ENCODE results near the gene NPAS2. TPM values are rescaled to one million over a fixed set of nuclear protein-coding genes. Genes with fewer than 3 reads are reported as not detected.

Gene NPAS2
- total RNA-seq, 2 donors from 2014 or later = 59.5 to 59.6 TPM

DNA sequence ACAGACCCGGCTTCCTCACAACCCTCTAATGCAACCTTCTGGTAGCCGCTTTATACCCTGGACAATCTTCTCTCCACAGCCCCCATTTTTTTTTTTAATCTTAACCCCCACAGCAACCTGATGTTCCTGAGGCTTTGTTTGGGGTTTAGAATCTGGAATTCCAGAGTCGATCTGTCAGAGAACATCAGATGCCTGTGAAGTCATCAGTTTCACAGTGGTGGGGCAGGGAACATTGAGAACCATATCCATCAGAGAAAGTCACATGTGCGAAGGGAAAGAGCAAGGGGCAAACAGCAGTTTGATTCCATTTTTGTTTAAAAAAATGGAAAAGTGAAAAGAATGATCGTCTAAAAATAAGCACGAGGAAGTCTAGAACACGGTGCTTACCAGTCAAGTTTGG lies 20.6 kb downstream of the NPAS2 start:
- intact Hi-C loops (cut with DNase I, micrococcal nuclease) = no loop called here
- DNase-seq (no peak), ATAC-seq (no peak)

DNA sequence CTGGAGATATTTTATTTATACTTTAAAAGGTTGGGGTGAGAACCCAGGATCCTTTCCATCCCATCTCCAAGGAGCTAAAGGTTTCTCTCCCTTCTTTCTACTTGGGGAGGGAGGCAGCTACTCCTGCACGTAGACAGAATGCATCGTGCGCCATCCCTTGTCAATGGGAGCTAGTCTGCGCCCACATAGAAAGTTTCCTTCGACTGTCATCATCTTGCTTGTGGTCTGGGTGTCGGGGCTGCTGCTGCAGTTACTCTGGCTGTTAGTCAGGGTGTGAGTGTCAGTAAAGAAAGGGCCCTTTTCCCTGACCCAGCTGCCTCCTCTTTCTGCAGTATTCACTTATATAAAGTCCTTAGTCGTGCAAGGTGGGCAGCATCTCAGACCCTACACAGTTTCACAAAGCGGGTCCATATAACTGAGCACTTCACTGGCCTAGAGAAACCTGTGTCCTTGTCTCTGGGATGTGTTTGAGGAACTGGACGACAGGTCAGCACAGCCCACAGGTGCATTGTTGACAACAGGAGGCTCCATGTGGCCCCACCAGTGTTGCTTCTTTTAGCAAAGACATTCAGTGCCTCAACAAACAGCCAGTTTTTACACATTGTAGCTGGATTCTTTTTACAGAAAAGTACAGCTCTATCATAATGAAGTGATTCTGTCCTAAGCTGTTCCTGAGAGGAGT lies 22.4 kb downstream of the NPAS2 start:
- DNase-seq = no peak
- ATAC-seq = peak; percentile 56
- intact Hi-C loops (cut with DNase I, micrococcal nuclease) = no loop called here

DNA sequence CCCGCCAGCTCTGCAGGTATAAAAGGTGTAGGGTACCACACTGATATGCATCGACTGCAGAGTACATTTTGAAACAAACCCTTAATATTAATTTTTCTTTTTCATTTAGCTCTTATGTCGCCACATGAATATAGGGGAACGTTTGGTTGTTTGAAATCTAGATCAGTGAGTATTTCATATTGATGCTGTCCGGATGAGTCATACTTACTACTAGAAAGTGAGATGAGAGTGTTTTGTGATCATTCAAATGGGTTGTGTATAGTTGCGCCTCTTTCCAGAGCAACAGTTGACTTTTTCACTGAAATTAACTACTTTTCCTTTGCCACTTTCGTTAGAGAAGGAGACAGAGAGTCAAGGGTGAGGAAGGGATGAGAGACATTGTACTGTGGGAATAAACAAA lies 24.6 kb downstream of the NPAS2 start:
- intact Hi-C loops (cut with DNase I, micrococcal nuclease) = no loop called here
- DNase-seq = no peak
- ATAC-seq = no peak

DNA sequence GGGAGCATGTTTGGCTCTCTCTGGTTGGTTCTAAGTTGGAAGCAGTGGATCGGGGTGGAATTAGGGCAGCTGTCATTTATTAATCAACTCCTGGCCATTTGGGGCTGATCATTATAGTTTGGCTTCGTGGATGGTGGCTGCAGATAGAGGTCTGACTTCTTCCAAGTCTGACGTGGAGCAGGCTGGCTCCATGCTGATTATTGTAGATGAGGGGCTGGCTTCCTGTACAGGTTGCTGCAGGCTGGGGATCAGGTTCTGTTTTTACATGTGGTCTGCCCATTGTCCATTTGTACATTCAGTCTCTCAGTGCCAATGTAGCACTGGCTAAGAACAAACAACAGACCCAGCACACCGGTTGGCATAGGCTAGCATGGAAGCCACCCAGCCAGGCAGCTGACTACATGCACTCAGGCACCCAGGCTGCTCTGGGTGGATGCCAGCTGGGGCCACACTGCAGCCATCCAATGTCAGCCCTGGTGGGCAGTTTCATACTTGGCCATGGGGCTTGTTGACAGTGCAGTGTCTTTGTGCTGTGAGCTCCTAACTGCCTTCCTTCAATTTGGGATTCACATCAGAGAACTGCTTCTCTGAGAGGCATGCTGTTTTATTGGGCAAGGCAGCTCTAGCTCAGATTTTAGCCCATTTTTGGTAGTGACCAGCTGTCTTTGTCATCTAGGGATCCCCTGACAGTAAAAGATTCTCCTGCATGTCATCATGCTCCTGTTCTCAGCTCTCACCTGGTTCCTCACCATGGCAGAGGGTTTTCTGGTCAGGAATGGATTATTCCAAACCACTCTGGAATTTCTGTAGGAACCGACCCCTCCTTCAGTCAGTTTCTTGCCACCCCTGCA lies 25.4 kb downstream of the NPAS2 start:
- ATAC-seq = no peak
- no peak for DNase-seq
- intact Hi-C loops (cut with DNase I, micrococcal nuclease) = no loop called here

DNA sequence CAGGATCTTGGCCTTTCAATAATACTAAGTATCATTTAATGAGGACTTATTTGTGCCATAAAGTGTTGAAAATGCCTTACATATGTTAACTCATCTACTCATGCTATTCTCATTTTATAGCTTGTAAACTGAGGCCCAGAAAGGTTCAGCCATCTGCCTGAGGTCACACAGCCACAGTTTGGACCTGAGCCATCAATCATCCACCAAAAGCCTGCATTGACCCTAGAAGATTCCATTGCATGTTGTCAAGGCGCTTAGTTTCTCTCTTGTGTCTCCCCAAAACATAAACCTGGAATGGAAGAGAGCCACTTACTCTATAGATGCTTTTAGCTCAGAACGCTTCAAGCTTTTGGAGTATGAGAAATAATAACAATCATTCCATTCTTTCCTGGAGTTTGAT lies 26.8 kb downstream of the NPAS2 start:
- DNase-seq = no peak
- intact Hi-C loops (cut with DNase I, micrococcal nuclease) = no loop called here
- ATAC-seq = no peak

DNA sequence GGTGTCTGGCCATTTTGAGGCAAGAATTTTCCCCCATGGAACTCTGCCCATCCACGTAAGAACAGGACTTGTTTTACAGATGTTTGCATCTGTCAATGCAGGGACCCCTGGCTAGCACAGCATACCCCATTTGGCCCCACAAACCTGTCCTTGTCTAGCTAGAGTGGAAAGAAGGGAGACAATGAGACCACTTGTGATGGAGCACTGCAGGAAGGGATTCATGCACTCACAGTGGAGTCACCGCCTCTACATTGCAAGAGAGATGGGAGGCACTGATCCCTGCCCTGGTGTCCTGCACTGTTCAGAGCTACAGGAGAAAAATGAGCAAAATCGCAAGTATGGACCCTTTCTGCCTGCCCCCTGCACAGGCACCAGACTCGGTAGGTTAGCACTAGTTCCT lies 32.5 kb downstream of the NPAS2 start:
- intact Hi-C loops (cut with DNase I, micrococcal nuclease) = no loop called here
- DNase-seq (no peak), ATAC-seq (no peak)

DNA sequence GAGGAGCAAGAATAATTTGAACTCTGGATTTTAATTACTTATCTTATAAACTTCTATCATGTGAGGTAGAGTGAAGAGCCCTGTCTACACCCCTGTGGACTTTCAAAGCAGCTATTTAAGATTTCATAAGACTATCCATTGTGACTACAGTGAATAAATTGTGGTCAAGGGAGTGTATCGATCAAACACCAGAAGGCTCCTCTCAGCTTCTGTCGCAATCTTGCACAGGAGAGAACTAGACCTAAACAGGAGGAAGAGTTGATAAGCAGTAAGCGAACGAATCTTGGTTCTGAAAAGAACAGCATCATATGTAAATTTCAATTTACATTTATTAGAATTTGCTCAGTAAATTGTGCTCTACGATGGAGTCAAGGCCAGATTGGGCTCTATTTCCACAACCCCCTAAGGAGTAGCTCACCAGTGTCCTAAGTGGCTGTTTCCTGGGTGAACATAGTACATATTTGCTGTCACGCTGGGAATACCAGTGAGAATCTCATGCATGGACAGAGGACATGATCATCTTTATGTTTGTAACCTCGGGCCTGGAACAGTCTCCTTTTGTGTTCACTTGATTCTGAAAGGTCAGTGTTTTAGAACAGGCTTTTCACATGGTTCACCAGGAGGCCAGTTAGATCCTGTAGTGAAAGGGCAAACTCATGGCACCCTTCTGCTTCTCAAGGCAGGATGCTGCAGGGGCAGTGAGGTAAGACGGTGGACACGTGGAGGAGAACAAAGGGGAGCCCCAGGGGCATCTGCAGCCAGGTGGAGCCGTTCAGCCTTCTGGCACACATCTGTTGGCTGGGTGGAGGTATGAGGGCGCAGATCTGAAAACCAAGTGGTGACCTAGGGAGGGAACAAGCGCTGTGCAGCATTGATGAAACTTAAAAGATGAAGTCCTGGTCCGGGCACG lies 33.3 kb downstream of the NPAS2 start:
- no peak for ATAC-seq
- DNase-seq = no peak
- intact Hi-C loops (cut with DNase I, micrococcal nuclease) = no loop called here

DNA sequence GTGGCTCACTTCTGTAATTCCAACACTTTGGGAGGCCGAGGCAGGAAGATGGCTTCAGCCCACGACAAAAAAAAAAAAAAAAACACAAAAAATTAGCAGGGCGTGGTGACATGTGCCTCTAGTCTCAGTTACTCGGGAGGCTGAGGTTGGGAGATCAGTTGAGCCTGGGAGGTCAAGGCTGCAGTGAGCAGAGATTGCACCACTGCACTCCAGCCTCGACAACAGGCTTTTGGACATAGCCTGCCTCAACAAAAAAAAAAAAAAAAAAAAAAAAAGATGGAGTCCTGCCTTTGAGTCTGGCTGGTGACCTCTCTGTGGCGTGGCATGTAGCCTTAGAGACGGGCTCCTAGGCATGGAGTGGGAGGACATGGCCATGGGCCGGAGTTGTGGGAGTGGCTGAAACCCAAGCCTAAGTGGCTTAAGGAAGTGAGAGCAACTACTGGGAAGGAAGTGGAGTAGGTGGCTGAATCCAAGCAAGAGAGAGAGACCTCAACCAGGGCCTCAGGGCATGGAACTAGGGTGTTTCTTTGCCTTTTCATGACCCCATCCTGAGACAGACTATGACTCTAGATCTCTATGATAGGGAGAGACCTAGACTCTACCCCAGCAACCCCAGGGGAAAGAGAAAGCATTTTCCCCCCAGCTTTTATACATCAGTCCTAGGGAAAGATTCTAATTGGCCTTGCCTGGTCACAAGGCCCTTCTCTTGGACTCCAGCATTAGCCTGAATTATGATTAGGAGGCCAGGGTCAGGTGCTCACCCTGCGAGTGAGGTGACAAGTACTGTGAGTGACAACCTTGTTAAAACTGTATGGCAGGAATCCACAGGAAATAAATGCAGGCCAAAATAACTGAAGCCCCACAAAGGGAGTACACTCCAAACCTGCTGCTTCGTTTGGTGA lies 34.2 kb downstream of the NPAS2 start:
- ATAC-seq (peak; percentile 22), DNase-seq (no peak)
- intact Hi-C loops (cut with DNase I, micrococcal nuclease) = no loop called here

DNA sequence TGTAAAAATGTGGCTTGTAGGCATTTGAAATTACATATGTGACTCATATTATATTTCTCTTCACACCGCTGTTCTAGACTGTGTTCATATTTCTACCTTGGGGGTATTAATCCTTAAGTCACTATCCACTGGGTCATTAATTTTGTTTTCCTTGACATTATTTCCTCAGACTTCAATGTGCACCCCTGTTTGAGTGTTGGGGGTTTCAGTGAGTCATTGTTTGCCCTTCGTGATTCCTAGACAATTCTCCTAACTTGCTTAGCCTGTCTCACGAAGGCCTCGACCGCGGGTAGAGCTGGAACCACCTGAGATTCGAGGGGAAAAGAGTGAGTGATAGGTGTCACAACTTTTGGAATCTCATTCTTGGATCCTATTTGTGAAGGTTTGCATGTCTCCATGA lies 35.1 kb downstream of the NPAS2 start:
- no peak for ATAC-seq
- intact Hi-C loops (cut with DNase I, micrococcal nuclease) = no loop called here
- DNase-seq = no peak

DNA sequence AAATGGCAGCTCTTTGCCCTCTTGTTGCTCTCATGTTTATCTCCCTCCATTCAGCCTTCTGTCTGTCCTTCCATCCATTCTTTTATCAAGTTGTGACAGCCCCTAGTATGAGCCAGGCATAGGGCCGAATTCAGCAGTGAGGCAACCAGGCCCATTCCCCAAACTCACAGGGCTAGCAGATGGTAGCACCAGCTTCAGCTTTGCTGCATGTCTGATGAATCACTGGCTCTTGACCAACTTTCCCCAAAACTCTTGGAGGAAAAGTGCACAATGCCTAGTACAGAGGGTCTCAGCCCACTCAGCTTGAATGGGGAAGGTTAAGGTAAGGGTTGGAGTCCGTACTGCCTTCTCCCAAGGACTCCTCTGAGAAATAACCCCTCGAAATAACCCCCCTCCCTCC lies 35.7 kb downstream of the NPAS2 start:
- ATAC-seq (no peak), DNase-seq (no peak)
- intact Hi-C loops (cut with DNase I, micrococcal nuclease) = no loop called here

DNA sequence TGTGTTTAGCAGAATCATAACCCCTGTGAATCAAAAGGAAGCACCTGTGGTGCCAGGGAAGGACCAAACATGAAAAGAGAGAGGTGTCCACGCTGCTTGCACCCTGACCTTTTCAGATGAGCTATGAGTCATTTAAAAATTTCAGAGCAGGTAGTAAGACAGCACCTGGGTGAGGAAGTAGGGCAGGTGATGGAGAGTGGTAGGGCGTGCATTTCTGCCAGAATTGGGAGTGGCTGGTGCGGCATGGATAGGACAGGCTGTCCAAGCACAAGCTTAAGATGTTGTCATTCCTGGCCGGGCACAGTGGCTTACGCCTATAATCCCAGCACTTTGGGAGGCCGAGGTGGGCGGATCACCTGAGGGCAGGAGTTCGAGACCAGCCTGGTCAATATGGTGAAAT lies 36.8 kb downstream of the NPAS2 start:
- ATAC-seq (peak; percentile 97), DNase-seq (peak in 1 of 2 donors; percentile 78)
- intact Hi-C loops (cut with DNase I, micrococcal nuclease) = no loop called here

DNA sequence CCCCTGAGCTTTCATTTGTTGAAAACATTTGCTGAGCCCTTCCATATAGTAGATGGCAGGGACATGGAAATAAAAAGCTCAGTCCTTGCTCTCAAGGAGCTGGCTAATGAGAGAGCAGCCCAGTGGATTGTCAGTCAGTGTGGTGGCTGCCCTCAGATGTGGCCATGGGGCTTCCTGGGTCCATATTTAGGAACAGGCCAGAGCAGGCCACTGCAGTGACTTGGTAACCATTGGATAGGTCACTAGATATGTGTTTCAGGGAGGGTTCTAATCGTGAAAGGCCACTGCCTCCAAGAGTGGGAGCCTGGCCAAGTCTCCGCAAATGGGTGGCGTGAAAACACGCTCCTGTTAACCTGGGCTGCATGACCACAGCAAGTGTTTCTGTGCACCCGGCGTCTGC lies 37.4 kb downstream of the NPAS2 start:
- intact Hi-C loops (cut with DNase I, micrococcal nuclease) = no loop called here

DNA sequence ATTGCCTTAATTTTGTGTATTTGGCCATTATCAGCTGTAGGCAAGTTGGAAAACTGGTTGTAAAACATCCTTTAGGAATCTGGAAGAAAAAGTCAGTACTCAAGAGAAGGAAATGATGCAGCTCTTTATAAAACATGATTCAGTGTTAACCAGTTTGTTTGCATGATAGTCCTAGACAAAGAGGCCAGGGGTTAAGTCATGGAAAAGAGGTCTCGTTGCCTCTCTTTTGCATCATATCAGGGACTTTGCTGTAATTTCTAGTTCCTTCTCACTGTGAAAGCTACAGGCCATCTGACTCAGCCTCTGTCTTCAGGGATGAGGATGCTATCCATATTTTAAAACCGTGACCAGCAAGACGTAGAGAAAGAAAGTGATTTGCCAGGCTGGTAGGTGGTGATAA lies 38.0 kb downstream of the NPAS2 start:
- no peak for ATAC-seq
- no peak for DNase-seq
- intact Hi-C loops (cut with DNase I, micrococcal nuclease) = no loop called here

More for the DNA sequence above, 37.4 kb downstream of the NPAS2 start:
- ATAC-seq = no peak
- DNase-seq = no peak

DNA sequence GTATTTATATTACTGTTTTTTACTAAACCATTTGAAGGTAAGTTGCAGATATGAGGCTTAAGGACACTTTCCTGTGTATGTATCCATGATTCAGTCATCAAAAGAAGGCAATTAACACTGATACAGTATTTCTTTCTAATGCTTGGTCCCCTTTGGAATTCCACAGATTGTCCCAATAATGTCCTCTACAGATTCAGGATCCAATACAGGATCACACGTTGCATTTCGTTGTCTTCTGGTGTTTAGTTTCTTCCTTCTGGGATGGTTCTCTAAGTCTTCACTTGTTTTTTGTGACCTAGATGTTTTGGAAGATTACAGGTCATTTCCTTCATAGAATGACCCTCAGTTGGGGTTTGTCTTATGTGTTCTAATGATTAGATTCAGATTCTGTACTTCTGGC lies 40.0 kb downstream of the NPAS2 start:
- DNase-seq (no peak), ATAC-seq (no peak)
- intact Hi-C loops (cut with DNase I, micrococcal nuclease) = no loop called here

DNA sequence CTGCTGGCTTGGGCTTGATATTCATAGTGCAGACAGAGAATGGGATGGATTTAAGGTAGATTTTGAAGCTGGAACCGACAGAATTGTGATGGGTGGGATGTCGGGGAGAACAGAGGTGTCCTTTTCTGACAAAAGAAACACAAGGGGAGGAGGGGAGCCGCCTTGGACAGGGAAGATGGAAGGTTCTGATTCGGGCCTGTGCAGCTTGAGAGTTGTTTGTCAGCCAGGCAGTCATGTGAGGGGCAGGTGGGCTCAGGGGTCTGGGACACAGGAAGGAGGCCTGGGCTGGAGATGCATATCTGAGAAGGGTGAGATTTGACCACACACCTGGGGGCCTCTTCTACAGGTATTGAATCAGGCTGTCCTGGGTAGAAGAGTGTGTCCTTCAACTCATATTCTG lies 41.4 kb downstream of the NPAS2 start:
- no peak for DNase-seq
- no peak for ATAC-seq
- intact Hi-C loops (cut with DNase I, micrococcal nuclease) = no loop called here

DNA sequence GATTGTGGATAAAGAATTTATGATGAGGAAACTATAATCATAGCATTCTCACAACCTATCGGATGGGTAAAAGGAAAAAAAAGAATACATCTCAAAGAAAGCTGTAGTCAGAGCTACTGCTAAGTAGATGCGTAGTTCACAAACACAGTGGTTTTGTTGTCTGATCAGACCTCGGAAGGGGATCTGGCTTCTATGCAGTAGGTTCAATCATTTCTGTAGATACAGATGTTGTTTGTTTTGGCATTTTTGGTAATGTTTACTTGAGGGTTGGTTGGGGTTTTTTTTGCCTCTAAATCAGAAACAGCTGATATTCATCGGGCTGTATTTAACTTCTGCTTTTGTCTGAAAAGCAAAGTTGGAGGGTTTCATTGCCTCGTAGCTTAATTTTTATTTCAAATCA lies 42.1 kb downstream of the NPAS2 start:
- ATAC-seq (no peak), DNase-seq (no peak)
- intact Hi-C loops (cut with DNase I, micrococcal nuclease) = no loop called here

DNA sequence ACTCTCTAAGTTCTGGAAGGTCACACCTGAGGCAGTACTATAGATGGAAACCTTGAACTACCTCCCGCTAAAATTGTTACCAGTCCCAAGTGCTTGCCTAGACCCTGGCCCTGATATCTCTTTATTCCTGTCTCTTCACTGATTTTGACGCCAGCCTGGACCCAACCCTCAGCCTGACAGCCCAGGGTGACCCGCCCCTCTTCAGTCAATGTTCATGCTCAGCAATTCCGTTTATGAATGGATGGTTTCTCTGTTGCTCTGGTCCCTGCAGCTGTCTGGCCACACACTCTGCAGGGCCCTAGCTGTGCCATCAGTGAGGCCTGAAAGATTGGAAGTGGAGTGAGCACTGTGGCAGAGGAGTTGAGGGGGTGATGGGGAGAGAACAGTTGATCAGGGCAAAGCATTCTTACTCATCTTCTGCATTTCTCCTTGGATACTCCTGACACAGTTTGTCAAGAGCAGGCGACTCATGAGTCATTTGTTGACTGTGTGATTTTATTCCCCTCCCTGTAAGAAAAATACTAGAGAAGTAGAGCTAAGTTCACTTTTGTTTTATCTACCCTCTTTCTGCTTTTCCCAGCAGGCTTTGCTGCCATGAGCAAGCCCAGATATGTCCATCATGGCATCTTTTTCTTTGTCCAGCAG lies 46.0 kb downstream of the NPAS2 start:
- DNase-seq (no peak), ATAC-seq (peak; percentile 88)
- intact Hi-C loops (cut with DNase I, micrococcal nuclease) = no loop called here

DNA sequence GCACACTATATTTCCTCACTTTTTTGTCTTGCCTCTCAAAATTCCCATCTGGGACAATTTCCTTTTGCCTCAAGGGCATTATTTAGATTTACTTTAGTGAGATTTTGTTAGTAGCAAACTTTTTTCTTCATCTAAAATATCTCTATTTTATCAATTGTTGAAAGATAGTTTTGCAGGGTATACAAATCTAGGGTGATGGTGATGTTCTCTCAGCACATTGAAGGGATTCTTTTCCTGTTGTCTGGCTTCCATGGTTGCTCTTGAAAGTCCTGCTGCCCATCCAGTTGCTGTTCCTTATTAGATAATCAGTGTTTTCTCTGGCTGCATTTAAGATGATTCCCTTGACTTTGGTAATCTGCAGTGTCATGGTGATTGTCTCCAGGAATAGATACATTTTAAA lies 48.1 kb downstream of the NPAS2 start:
- ATAC-seq (no peak), DNase-seq (no peak)
- intact Hi-C loops (cut with DNase I, micrococcal nuclease) = no loop called here

All from left colon (tissue), 2 donors.